Natural killer cell treated with Interleukin-12 subunit alpha and Interleukin-12 subunit beta and Interleukin-15 and Interleukin-18, amount 100 ng/mL, for 72 hours (primary cell): ENCODE measurements around the gene SLC24A3. TPM values are rescaled to one million over a fixed set of nuclear protein-coding genes. Genes with fewer than 3 reads are reported as not detected.

Experiments used
- ATAC-seq, 2 donors: fragments of 150-1000 bp; cut with Tn5 transposase in 1 of 2; sonication (Bioruptor Pico), chemical (Tn5 transposase) in 1 of 2; 2 replicates each; pipeline ENCODE4 v1.10.0; 2021
- DNase-seq: peaks from one replicate; pipeline ENCODE4 v3.0.0; 2022; ENCODE audit warnings: low spot score
- H3K27ac Mint-ChIP-seq, 2 donors: 1 replicate in 1 of 2; 2 replicates in 1 of 2; pipeline ENCODE4 v1.8.0; 2022; ENCODE audit warnings: mixed read lengths in 2 of 2, mild to moderate bottlenecking in 1 of 2, moderate library complexity in 1 of 2
- H3K27me3 Mint-ChIP-seq, 2 donors: 1 replicate in 1 of 2; 2 replicates in 1 of 2; pipeline ENCODE4 v1.8.0; 2022; ENCODE audit warnings: mixed read lengths in 2 of 2
- H3K36me3 Mint-ChIP-seq: one replicate; pipeline ENCODE4 v1.8.0; 2022; ENCODE audit warnings: mixed read lengths
- H3K4me1 Mint-ChIP-seq, 2 donors: 1 replicate in 1 of 2; 2 replicates in 1 of 2; pipeline ENCODE4 v1.8.0; 2022; ENCODE audit warnings: low read depth in 2 of 2, mixed read lengths in 2 of 2, mild to moderate bottlenecking in 1 of 2
- H3K4me3 Mint-ChIP-seq: one replicate; pipeline ENCODE4 v1.8.0; 2022; ENCODE audit warnings: mixed read lengths
- H3K9me3 Mint-ChIP-seq: 2 replicates; pipeline ENCODE4 v1.8.0; 2022; ENCODE audit warnings: mixed read lengths
- total RNA-seq, 2 donors: library from RNA; stranded (reverse); gene quantifications; one replicate each; pipeline ENCODE4 v1.2.3, GENCODE V29; 2022

The SLC24A3 gene
- total RNA-seq, 2 donors from 2014 or later, result 1.4 TPM; not detected in 1

- Mint-ChIP-seq H3K4me1 (peaks cover 9 to 18% of the 10 kb centered on the region in 2 donors), H3K36me3 (no peaks in the 10 kb centered on the region), H3K27ac (no peak overlapping the region), H3K9me3 (no peaks in the 10 kb centered on the region), H3K4me3 (no peak overlapping the region), H3K27me3 (no peaks in the 10 kb centered on the region)
- ATAC-seq (no peak), DNase-seq (no peak)
Measured at GRCh38 chr20:19538556-19538955, 326.1 kb downstream of the SLC24A3 start.

- Mint-ChIP-seq H3K4me3 (no peak overlapping the region), H3K9me3 (no peaks in the 10 kb centered on the region), H3K4me1 (peaks cover 9 to 18% of the 10 kb centered on the region in 2 donors), H3K27ac (no peak overlapping the region), H3K27me3 (no peaks in the 10 kb centered on the region), H3K36me3 (no peaks in the 10 kb centered on the region)
- ATAC-seq, result no peak
- no peak for DNase-seq
Measured at GRCh38 chr20:19539191-19539590, 326.7 kb downstream of the SLC24A3 start.

DNA sequence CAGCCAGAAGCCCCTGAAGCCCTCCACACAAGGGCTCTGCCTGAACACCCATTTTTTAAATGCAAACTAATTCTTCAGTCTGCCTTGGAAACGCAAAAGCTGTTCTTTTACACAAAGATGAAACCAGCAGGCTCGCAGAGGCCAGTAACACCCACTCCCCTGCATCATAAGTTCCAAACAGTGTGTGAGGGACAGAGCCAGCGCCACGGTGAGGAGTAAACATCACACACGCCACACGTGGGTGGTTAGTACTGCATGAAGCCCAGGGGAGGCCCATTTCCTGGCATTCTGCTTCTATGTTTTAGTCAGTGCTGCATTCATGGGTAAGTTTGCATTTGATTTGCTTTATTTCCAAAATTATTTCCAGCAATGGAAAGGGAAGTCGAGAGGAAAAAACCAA, 327.9 kb downstream of the SLC24A3 start:
- no peak for ATAC-seq
- H3K36me3 Mint-ChIP-seq, result no peaks in the 10 kb centered on the region
- H3K4me1 Mint-ChIP-seq, result peaks cover 9 to 18% of the 10 kb centered on the region in 2 donors
- no peak for DNase-seq
- no peak overlapping the region for H3K4me3 Mint-ChIP-seq
- H3K9me3 Mint-ChIP-seq, result no peaks in the 10 kb centered on the region
- H3K27ac Mint-ChIP-seq, result no peak overlapping the region
- H3K27me3 Mint-ChIP-seq, result no peaks in the 10 kb centered on the region

DNA sequence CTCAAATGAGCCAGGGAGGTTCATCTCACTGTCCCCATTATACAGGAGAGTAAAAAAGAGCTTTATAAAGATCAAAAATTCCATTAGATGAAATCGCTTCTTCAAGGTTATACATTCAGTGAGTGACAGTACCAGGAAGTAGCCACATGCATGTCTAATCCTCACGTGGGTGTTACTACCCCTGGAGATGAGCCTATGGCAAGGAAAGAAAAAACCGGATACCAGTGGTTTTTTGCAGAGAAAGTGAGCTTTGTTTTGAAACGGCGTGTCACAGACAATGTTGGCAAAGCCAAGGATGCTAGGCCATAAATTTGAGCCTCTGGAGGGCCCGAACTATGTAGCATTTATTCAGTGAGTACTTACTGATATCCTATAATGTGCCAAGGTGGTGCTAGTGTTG, 330.7 kb downstream of the SLC24A3 start:
- H3K4me3 Mint-ChIP-seq, result no peak overlapping the region
- H3K9me3 Mint-ChIP-seq, result no peaks in the 10 kb centered on the region
- peaks cover 9 to 21% of the 10 kb centered on the region in 2 donors for H3K4me1 Mint-ChIP-seq
- DNase-seq (no peak), ATAC-seq (peak in 1 of 2 donors; percentile 33)
- H3K36me3 Mint-ChIP-seq, result no peaks in the 10 kb centered on the region
- H3K27me3 Mint-ChIP-seq, result no peaks in the 10 kb centered on the region
- no peak overlapping the region for H3K27ac Mint-ChIP-seq

DNA sequence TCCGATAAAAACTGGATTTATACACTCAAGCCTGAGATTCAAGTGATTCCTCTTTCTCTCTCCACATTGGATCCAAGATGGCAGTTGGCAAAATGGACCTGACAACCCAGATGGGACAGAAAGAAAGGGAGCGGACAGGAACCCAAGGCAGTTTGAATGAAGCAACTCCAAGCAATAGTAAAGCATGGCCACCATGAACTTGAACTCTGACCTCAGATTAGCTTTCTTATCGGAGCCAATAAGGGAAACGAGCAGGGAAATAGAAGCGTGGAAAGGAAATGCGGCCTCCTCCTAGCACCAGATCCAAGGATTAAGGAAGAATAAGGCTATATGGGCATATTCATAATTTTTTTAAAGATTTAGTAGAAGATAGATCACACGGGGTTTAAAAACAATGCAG, 332.2 kb downstream of the SLC24A3 start:
- no peak overlapping the region for H3K27ac Mint-ChIP-seq
- H3K36me3 Mint-ChIP-seq, result no peaks in the 10 kb centered on the region
- no peak for ATAC-seq
- H3K4me1 Mint-ChIP-seq, result peaks cover 9 to 21% of the 10 kb centered on the region in 2 donors
- no peak for DNase-seq
- H3K27me3 Mint-ChIP-seq, result no peaks in the 10 kb centered on the region
- no peaks in the 10 kb centered on the region for H3K9me3 Mint-ChIP-seq
- H3K4me3 Mint-ChIP-seq, result no peak overlapping the region

GRCh38 chr20:19546648-19547047, 334.2 kb downstream of the SLC24A3 start:
- Mint-ChIP-seq H3K4me3 (no peak overlapping the region), H3K4me1 (peaks cover 8 to 17% of the 10 kb centered on the region in 2 donors)
- no peak for DNase-seq

GRCh38 chr20:19547547-19547946, 335.1 kb downstream of the SLC24A3 start:
- Mint-ChIP-seq H3K4me1 (peaks cover 0 to 8% of the 10 kb centered on the region in 2 donors), H3K27me3 (peaks cover 3 to 8% of the 10 kb centered on the region in 2 donors), H3K27ac (no peak overlapping the region), H3K36me3 (no peaks in the 10 kb centered on the region), H3K9me3 (no peaks in the 10 kb centered on the region), H3K4me3 (no peak overlapping the region)
- ATAC-seq (no peak), DNase-seq (no peak)

More at GRCh38 chr20:19546648-19547047, 334.2 kb downstream of the SLC24A3 start:
- ATAC-seq, result peak in 1 of 2 donors; percentile 40
- H3K27me3 Mint-ChIP-seq, result peaks cover 3 to 8% of the 10 kb centered on the region in 2 donors
- H3K9me3 Mint-ChIP-seq, result no peaks in the 10 kb centered on the region
- H3K36me3 Mint-ChIP-seq, result no peaks in the 10 kb centered on the region
- no peak overlapping the region for H3K27ac Mint-ChIP-seq

GRCh38 chr20:19549896-19550295, 337.5 kb downstream of the SLC24A3 start:
- Mint-ChIP-seq H3K27me3 (peaks cover 3 to 8% of the 10 kb centered on the region in 2 donors), H3K9me3 (no peaks in the 10 kb centered on the region), H3K4me3 (no peak overlapping the region), H3K4me1 (peaks cover 0 to 3% of the 10 kb centered on the region in 2 donors), H3K36me3 (no peaks in the 10 kb centered on the region), H3K27ac (no peak overlapping the region)
- DNase-seq (no peak), ATAC-seq (no peak)

GRCh38 chr20:19552221-19553180, 340.1 kb downstream of the SLC24A3 start:
- Mint-ChIP-seq H3K27ac (no peak overlapping the region), H3K4me3 (no peak overlapping the region), H3K27me3 (peaks cover 3 to 8% of the 10 kb centered on the region in 2 donors), H3K4me1 (peaks cover 0 to 3% of the 10 kb centered on the region in 2 donors), H3K9me3 (no peaks in the 10 kb centered on the region), H3K36me3 (no peaks in the 10 kb centered on the region)
- no peak for ATAC-seq
- DNase-seq, result no peak

- Mint-ChIP-seq H3K27me3 (peaks cover 3 to 8% of the 10 kb centered on the region in 2 donors), H3K4me3 (no peak overlapping the region), H3K27ac (no peak overlapping the region), H3K4me1 (peaks cover 0 to 3% of the 10 kb centered on the region in 2 donors), H3K36me3 (no peaks in the 10 kb centered on the region), H3K9me3 (no peaks in the 10 kb centered on the region)
- ATAC-seq, result no peak
- no peak for DNase-seq
Measured at GRCh38 chr20:19554666-19555065, 342.2 kb downstream of the SLC24A3 start.

DNA sequence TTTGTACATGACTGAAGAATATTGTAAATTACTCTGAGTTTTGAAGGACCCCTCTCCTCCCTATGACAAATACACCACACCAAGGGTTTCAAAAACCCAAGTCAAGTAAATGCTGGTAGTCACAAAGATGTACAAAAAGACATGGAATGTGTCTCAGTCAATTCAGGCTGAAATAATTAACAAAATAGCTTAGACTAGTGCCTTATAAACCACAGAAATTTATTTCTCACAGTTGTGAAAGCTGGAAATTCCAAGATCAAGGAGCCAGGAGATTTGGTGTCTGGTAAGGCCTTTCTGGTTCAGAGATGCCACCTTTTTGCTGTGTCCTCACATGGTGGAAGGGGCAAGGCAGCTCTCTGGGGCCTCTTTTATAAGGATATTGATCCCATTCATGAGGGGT, 343.3 kb downstream of the SLC24A3 start:
- H3K4me1 Mint-ChIP-seq, result peaks cover 0 to 3% of the 10 kb centered on the region in 2 donors
- H3K27me3 Mint-ChIP-seq, result peaks cover under 1 to 3% of the 10 kb centered on the region in 2 donors
- ATAC-seq (no peak), DNase-seq (no peak)
- H3K27ac Mint-ChIP-seq, result no peak overlapping the region
- no peaks in the 10 kb centered on the region for H3K9me3 Mint-ChIP-seq
- H3K36me3 Mint-ChIP-seq, result no peaks in the 10 kb centered on the region
- no peak overlapping the region for H3K4me3 Mint-ChIP-seq

- Mint-ChIP-seq H3K4me1 (peaks cover 0 to 3% of the 10 kb centered on the region in 2 donors), H3K27me3 (peaks cover 0 to 3% of the 10 kb centered on the region in 2 donors), H3K4me3 (no peak overlapping the region), H3K36me3 (no peaks in the 10 kb centered on the region), H3K27ac (no peak overlapping the region), H3K9me3 (no peaks in the 10 kb centered on the region)
- no peak for DNase-seq
- no peak for ATAC-seq
Measured at GRCh38 chr20:19557291-19557690, 344.8 kb downstream of the SLC24A3 start.

- ATAC-seq, result no peak
Measured at GRCh38 chr20:19560881-19561480, 348.5 kb downstream of the SLC24A3 start.

GRCh38 chr20:19562426-19562825, 350.0 kb downstream of the SLC24A3 start:
- ATAC-seq, result no peak
- DNase-seq, result no peak
- H3K4me3 Mint-ChIP-seq, result no peak overlapping the region

More at GRCh38 chr20:19560881-19561480, 348.5 kb downstream of the SLC24A3 start:
- Mint-ChIP-seq H3K36me3 (no peaks in the 10 kb centered on the region), H3K4me3 (no peak overlapping the region), H3K27ac (no peak overlapping the region), H3K27me3 (peaks cover 0 to 3% of the 10 kb centered on the region in 2 donors), H3K4me1 (peaks cover 0 to 6% of the 10 kb centered on the region in 2 donors), H3K9me3 (peaks cover 4% of the 10 kb centered on the region)
- DNase-seq, result no peak

More at GRCh38 chr20:19562426-19562825, 350.0 kb downstream of the SLC24A3 start:
- Mint-ChIP-seq H3K4me1 (peaks cover 0 to 4% of the 10 kb centered on the region in 2 donors), H3K9me3 (peaks cover 4% of the 10 kb centered on the region), H3K36me3 (no peaks in the 10 kb centered on the region), H3K27me3 (peaks cover 0 to 6% of the 10 kb centered on the region in 2 donors), H3K27ac (no peak overlapping the region)
